SK-N-SH (cell line): ENCODE data around the gene CELF2. TPM values are rescaled to one million over a fixed set of nuclear protein-coding genes. Genes with fewer than 3 reads are reported as not detected.

Source experiments
- CTCF ChIA-PET: fragments of 300-600, 350-600 bp; formaldehyde crosslinking; extraction: SDS; loops from one replicate; lab custom pipeline; 2021; lab: Yijun Ruan, JAX
- POLR2A ChIA-PET: fragments of 350-600 bp; sonication (Branson Sonifier 250); formaldehyde crosslinking; extraction: SDS; loops from one replicate; lab custom pipeline; 2020; ENCODE audit warnings: antibody characterized with exemption, inconsistent platforms; lab: Yijun Ruan, JAX
- DNase-seq: peaks from one replicate; pipeline ENCODE4 v3.0.0; 2012
- H2AFZ ChIP-seq: fragments of 200-600 bp; sonication (generic); 2 replicates; pipeline ENCODE4 v1.8.1; 2016; ENCODE audit warnings: antibody characterized with exemption, mild to moderate bottlenecking, low read depth
- H3F3A ChIP-seq: fragments of 200-600 bp; sonication (generic); replicated peaks from 2 replicates; pipeline ENCODE3; 2016; ENCODE audit warnings: antibody characterized with exemption, mild to moderate bottlenecking; ENCODE audit not compliant: insufficient read depth
- H3K27ac ChIP-seq, 2 experiments: fragments of 200-500 bp in 1 of 2; fragments of 200-600 bp in 1 of 2; sonication (Bioruptor generic) in 1 of 2; sonication (generic), shearing (Covaris generic) in 1 of 2; 2 replicates each; pipeline versions ENCODE4 v1.5.1 to v1.6.1; 2014 to 2016; ENCODE audit warnings: low read depth in 2 of 2, inconsistent platforms in 1 of 2, low read length in 1 of 2, mild to moderate bottlenecking in 1 of 2, mixed read lengths in 1 of 2
- H3K27me3 ChIP-seq: fragments of 200-600 bp; sonication (generic), shearing (Covaris generic); 2 replicates; pipeline ENCODE4 v1.6.1; 2016; ENCODE audit warnings: mixed run types; ENCODE audit not compliant: insufficient read depth
- H3K36me3 ChIP-seq, 2 experiments: fragments of 200-500 bp in 1 of 2; fragments of 200-600 bp in 1 of 2; sonication (Bioruptor generic) in 1 of 2; sonication (generic) in 1 of 2; replicated peaks in 1 of 2; 2 replicates each; pipeline versions ENCODE3 to v1.5.1; 2014 to 2016; ENCODE audit warnings: low read length in 1 of 2, mild to moderate bottlenecking in 1 of 2; ENCODE audit not compliant: insufficient read depth in 2 of 2, control insufficient read depth in 1 of 2
- H3K4me1 ChIP-seq, 2 experiments: fragments of 200-500 bp in 1 of 2; fragments of 200-600 bp in 1 of 2; sonication (Bioruptor generic) in 1 of 2; sonication (generic), shearing (Covaris generic) in 1 of 2; 2 replicates each; pipeline versions ENCODE4 v1.5.1 to v1.6.1; 2014 to 2016; ENCODE audit warnings: low read depth in 1 of 2, low read length in 1 of 2, mixed run types in 1 of 2; ENCODE audit not compliant: insufficient read depth in 2 of 2, control insufficient read depth in 1 of 2
- H3K4me2 ChIP-seq: fragments of 200-600 bp; sonication (generic), shearing (Covaris generic); 2 replicates; pipeline ENCODE4 v1.6.1; 2017; ENCODE audit warnings: mixed run types
- H3K4me3 ChIP-seq, 2 experiments: fragments of 200-500 bp in 1 of 2; fragments of 200-600 bp in 1 of 2; sonication (Bioruptor generic) in 1 of 2; sonication (generic), shearing (Covaris generic) in 1 of 2; 2 replicates each; pipeline versions ENCODE4 v1.5.1 to v1.8.1; 2014 to 2016; ENCODE audit warnings: low read depth in 2 of 2, inconsistent platforms in 1 of 2, low read length in 1 of 2, mild to moderate bottlenecking in 1 of 2, mixed read lengths in 1 of 2, moderate library complexity in 1 of 2
- H3K79me2 ChIP-seq: fragments of 200-600 bp; sonication (generic); 2 replicates; pipeline ENCODE4 v1.8.1; 2017; ENCODE audit warnings: mild to moderate bottlenecking; ENCODE audit not compliant: insufficient read depth
- H3K9ac ChIP-seq: fragments of 200-600 bp; sonication (generic); 2 replicates; pipeline ENCODE4 v1.6.1; 2017; ENCODE audit warnings: mixed run types
- H3K9me2 ChIP-seq: fragments of 200-600 bp; sonication (generic); 2 replicates; pipeline ENCODE4 v1.6.1; 2017; ENCODE audit warnings: mixed run types
- H3K9me3 ChIP-seq: fragments of 200-600 bp; sonication (generic); 2 replicates; pipeline ENCODE4 v1.6.1; 2017; ENCODE audit warnings: mixed run types, mild to moderate bottlenecking, moderate library complexity
- H4K20me1 ChIP-seq: fragments of 200-600 bp; sonication (generic); 2 replicates; pipeline ENCODE4 v1.6.1; 2017; ENCODE audit warnings: mild to moderate bottlenecking, mixed run types; ENCODE audit not compliant: insufficient read depth
- EP300 ChIP-seq, 2 experiments: IDR thresholded peaks; 2 replicates each; pipeline versions ENCODE4 v1.4.0 to v1.6.1; 2012; ENCODE audit warnings: borderline replicate concordance in 1 of 2, low read depth in 1 of 2, low read length in 1 of 2
- FOXM1 ChIP-seq: IDR thresholded peaks from 2 replicates; pipeline ENCODE4 v1.4.0; 2012; ENCODE audit warnings: low read depth, mild to moderate bottlenecking
- JUND ChIP-seq: IDR thresholded peaks from 2 replicates; pipeline ENCODE4 v1.4.0; 2012
- MEF2A ChIP-seq: IDR thresholded peaks from 2 replicates; pipeline ENCODE4 v1.4.0; 2012; ENCODE audit warnings: low read depth, borderline replicate concordance
- RCOR1 ChIP-seq: fragments of 150-350 bp; IDR thresholded peaks from 2 replicates; pipeline ENCODE4 v1.6.1; 2017; ENCODE audit warnings: antibody characterized with exemption, low read length
- SIN3A ChIP-seq: IDR thresholded peaks from 2 replicates; pipeline ENCODE4 v1.6.1; 2012; ENCODE audit warnings: low read depth, mild to moderate bottlenecking, low read length, moderate library complexity, borderline replicate concordance
- USF2 ChIP-seq: fragments of 150-350 bp; IDR thresholded peaks from 2 replicates; pipeline ENCODE4 v1.6.1; 2017; ENCODE audit warnings: antibody characterized with exemption, low read length, low read depth, borderline replicate concordance
- YY1 ChIP-seq: IDR thresholded peaks from 2 replicates; pipeline ENCODE4 v1.4.0; 2012; ENCODE audit warnings: low read depth, mild to moderate bottlenecking
- WGBS: methylation state at CpG from one replicate; pipeline ENCODE4 v1.1.6; 2017; ENCODE audit warnings: low lambda C conversion rate; 5-methylcytosine and 5-hydroxymethylcytosine counted together
- polyA plus RNA-seq, 3 experiments: library from polyadenylated mRNA; depleted of rRNA; stranded (reverse); fragments of >200 nt; gene quantifications; 2 replicates each; pipeline ENCODE4 v1.2.3, GENCODE V29; 2012
- TF ChIP-seq, protein P1 (sequence below): IDR thresholded peaks from 2 replicates; pipeline ENCODE4 v1.4.0; 2012; ENCODE audit warnings: low read depth, borderline replicate concordance
- TF ChIP-seq, protein P2 (sequence below): IDR thresholded peaks from 2 replicates; pipeline ENCODE4 v1.4.0; 2012; ENCODE audit warnings: low read depth

CELF2 gene
- polyA plus RNA-seq, 1 of the 3 experiments (the other 2 are of a cell fraction) = 0.03 TPM

- H3K79me2 ChIP-seq = no peaks in the 10 kb centered on the region
- no peak for DNase-seq
- H3K36me3 ChIP-seq = no peaks in the 10 kb centered on the region
- no peak overlapping the region for H3K4me3 ChIP-seq
- CTCF ChIA-PET = interaction anchor here (1.0 kb wide), 1 partner anchor 9 kb away, joined by 3 read pairs; no protein-coding TSS in a partner anchor
- H3K4me2 ChIP-seq = no peak overlapping the region
- no peaks in the 10 kb centered on the region for H3K9me3 ChIP-seq
- TF ChIP-seq YY1 = no peak
- TF ChIP-seq, protein P1, sequence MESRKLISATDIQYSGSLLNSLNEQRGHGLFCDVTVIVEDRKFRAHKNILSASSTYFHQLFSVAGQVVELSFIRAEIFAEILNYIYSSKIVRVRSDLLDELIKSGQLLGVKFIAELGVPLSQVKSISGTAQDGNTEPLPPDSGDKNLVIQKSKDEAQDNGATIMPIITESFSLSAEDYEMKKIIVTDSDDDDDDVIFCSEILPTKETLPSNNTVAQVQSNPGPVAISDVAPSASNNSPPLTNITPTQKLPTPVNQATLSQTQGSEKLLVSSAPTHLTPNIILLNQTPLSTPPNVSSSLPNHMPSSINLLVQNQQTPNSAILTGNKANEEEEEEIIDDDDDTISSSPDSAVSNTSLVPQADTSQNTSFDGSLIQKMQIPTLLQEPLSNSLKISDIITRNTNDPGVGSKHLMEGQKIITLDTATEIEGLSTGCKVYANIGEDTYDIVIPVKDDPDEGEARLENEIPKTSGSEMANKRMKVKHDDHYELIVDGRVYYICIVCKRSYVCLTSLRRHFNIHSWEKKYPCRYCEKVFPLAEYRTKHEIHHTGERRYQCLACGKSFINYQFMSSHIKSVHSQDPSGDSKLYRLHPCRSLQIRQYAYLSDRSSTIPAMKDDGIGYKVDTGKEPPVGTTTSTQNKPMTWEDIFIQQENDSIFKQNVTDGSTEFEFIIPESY = no peak
- TF ChIP-seq USF2 = no peak
- no peak for TF ChIP-seq RCOR1
- no peak for TF ChIP-seq EP300 (IDR thresholded peaks at IDR 0.05; ENCODE audit: borderline replicate concordance in 1 of 2, low read depth in 1 of 2, low read length in 1 of 2)
- TF ChIP-seq, protein P2, sequence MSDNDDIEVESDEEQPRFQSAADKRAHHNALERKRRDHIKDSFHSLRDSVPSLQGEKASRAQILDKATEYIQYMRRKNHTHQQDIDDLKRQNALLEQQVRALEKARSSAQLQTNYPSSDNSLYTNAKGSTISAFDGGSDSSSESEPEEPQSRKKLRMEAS = no peak
- TF ChIP-seq MEF2A = no peak
- TF ChIP-seq, all 33 proteins: peak for 0
- no peaks in the 10 kb centered on the region for H3F3A ChIP-seq
- no peak overlapping the region for H3K27ac ChIP-seq
- H3K27me3 ChIP-seq = no peaks in the 10 kb centered on the region
- H2AFZ ChIP-seq = no peak overlapping the region
- POLR2A ChIA-PET = no interaction called here
- WGBS = 36% methylated on average over 4 of the region's 4 CpGs
- no peaks in the 10 kb centered on the region for H3K9me2 ChIP-seq
- no peaks in the 10 kb centered on the region for H3K4me1 ChIP-seq
- no peaks in the 10 kb centered on the region for H4K20me1 ChIP-seq
- H3K9ac ChIP-seq = no peak overlapping the region
These were observed 55.7 kb downstream of the CELF2 start for GRCh38 chr10:11073410-11073809.

- POLR2A ChIA-PET = no interaction called here
These were observed 57.0 kb downstream of the CELF2 start for GRCh38 chr10:11074536-11075267.

More at GRCh38 chr10:11074536-11075267, 57.0 kb downstream of the CELF2 start:
- no peak overlapping the region for H2AFZ ChIP-seq
- no peaks in the 10 kb centered on the region for H3F3A ChIP-seq
- TF ChIP-seq SIN3A (no peak), JUND (no peak), FOXM1 (no peak)
- TF ChIP-seq, protein P2 = no peak
- 34% methylated on average over 4 of the region's 4 CpGs for WGBS
- no peaks in the 10 kb centered on the region for H3K9me2 ChIP-seq
- no peaks in the 10 kb centered on the region for H3K27me3 ChIP-seq
- no peaks in the 10 kb centered on the region for H3K79me2 ChIP-seq
- no peaks in the 10 kb centered on the region for H4K20me1 ChIP-seq
- H3K36me3 ChIP-seq = no peaks in the 10 kb centered on the region
- CTCF ChIA-PET = no interaction called here
- H3K4me2 ChIP-seq = no peak overlapping the region
- H3K9ac ChIP-seq = no peak overlapping the region
- DNase-seq = no peak
- no peak overlapping the region for H3K4me3 ChIP-seq
- no peaks in the 10 kb centered on the region for H3K9me3 ChIP-seq
- no peak overlapping the region for H3K27ac ChIP-seq
- no peaks in the 10 kb centered on the region for H3K4me1 ChIP-seq
